Cardiac muscle cell (in vitro differentiated cells and primary cell): ENCODE measurements around the gene ZNF385C. TPM values are rescaled to one million over a fixed set of nuclear protein-coding genes. Genes with fewer than 3 reads are reported as not detected.

ENCODE experiments used
- DNase-seq, 2 donors: peaks; one replicate each; pipeline versions ENCODE4 v3.0.0 to v3.0.0-alpha.2; 2010 to 2017; ENCODE audit warnings: low read depth in 1 of 2, low spot score in 1 of 2
- H3K27ac ChIP-seq: fragments of 200-600 bp; sonication (generic); 2 replicates; pipeline ENCODE4 v1.5.1; 2016
- H3K27me3 ChIP-seq: fragments of 200-600 bp; sonication (generic); 2 replicates; pipeline ENCODE4 v1.6.0; 2016; ENCODE audit warnings: control low read depth
- H3K36me3 ChIP-seq: fragments of 200-600 bp; sonication (generic); 2 replicates; pipeline ENCODE4 v1.5.1; 2016; ENCODE audit warnings: control low read depth
- H3K4me1 ChIP-seq: fragments of 200-600 bp; sonication (generic); 2 replicates; pipeline ENCODE4 v1.8.1; 2017; ENCODE audit warnings: low read depth, mild to moderate bottlenecking, mixed run types
- H3K4me3 ChIP-seq: fragments of 200-600 bp; sonication (generic); 2 replicates; pipeline ENCODE4 v1.5.1; 2016; ENCODE audit warnings: mild to moderate bottlenecking
- H3K9me3 ChIP-seq: fragments of 200-600 bp; sonication (generic); 2 replicates; pipeline ENCODE4 v1.5.1; 2017; ENCODE audit warnings: low read depth, mild to moderate bottlenecking, control low read depth
- CTCF ChIP-seq: IDR thresholded peaks from 2 replicates; pipeline ENCODE4 v1.5.1; 2012; ENCODE audit warnings: low read depth, mild to moderate bottlenecking, low read length
- polyA plus RNA-seq: library from polyadenylated mRNA; unstranded; fragments of >200 nt; fragmentation: Nextera tagmentation; extraction: Ambion mirVana; gene quantifications from 2 replicates; pipeline ENCODE4 v1.2.1, GENCODE V29; 2016
- total RNA-seq: library from RNA; depleted of rRNA; stranded (reverse); fragments of >200 nt; gene quantifications from 2 replicates; pipeline ENCODE4 v1.2.3, GENCODE V29; 2016

The ZNF385C gene
- total and polyA plus RNA-seq, 2 experiments from 2014 or later: 2.1 to 3.0 TPM

- no peaks in the 10 kb centered on the region for H3K9me3 ChIP-seq
- H3K4me1 ChIP-seq: peaks cover 32% of the 10 kb centered on the region
- no peak overlapping the region for H3K4me3 ChIP-seq
- no peak for TF ChIP-seq CTCF
- H3K27ac ChIP-seq: peak overlapping the region; percentile 40
- DNase-seq: peak in 1 of 2 donors; percentile 37
- H3K27me3 ChIP-seq: no peaks in the 10 kb centered on the region
- H3K36me3 ChIP-seq: no peaks in the 10 kb centered on the region
Observed at GRCh38 chr17:42138749-42139492, 40.6 kb upstream of the ZNF385C start.

DNA sequence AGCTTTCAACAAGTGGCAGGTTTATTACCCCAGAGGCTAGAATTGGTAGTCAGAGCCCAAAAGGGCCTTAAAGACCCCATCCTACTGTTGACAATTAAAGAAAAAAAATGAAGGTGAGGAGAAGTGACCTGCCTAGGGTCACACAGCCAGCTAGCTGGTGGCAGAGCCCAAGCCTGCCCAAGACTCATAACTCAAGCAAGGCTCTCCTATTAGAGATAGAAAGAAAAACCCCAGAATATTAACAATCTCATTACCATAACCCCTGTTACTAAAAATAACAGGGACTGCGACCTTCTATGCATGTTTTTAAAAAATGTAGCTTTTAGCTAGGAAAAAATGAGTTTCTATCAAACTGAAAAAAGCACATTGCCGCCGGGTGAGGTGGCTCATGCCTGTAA is 38.4 kb upstream of the ZNF385C start:
- Histone ChIP-seq H3K36me3 (no peaks in the 10 kb centered on the region), H3K4me3 (no peak overlapping the region), H3K27me3 (no peaks in the 10 kb centered on the region), H3K4me1 (peaks cover 15% of the 10 kb centered on the region), H3K9me3 (no peaks in the 10 kb centered on the region), H3K27ac (no peak overlapping the region)
- TF ChIP-seq CTCF: no peak
- DNase-seq: no peak

GRCh38 chr17:42135664-42136653 is 37.7 kb upstream of the ZNF385C start:
- Histone ChIP-seq H3K4me3 (no peak overlapping the region), H3K4me1 (peaks cover 9% of the 10 kb centered on the region), H3K9me3 (no peaks in the 10 kb centered on the region), H3K36me3 (no peaks in the 10 kb centered on the region), H3K27me3 (no peaks in the 10 kb centered on the region), H3K27ac (peak overlapping the region; percentile 34)
- TF ChIP-seq CTCF: no peak
- DNase-seq: peak; percentile 41 to 86

DNA sequence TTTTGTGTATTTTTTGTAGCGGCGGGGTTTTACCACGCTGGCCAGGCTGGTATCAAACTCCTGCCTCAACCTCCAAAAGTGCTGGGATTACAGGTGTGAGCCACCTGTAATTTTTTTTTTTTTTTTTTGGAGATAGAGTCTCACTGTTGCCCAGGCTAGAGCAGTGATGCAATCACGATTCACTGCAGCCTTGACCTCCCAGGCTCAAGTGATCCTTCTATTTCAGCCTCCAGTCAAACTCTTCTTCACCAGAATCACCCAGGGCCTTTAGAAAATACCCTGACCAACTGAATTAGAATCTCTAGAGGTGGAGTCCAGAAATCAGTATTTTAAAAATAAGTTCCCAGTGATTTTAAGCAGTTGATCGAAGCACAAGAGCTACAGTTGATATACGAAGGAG is 36.9 kb upstream of the ZNF385C start:
- peak overlapping the region; percentile 34 for H3K27ac ChIP-seq
- H3K9me3 ChIP-seq: no peaks in the 10 kb centered on the region
- no peak for TF ChIP-seq CTCF
- peaks cover 9% of the 10 kb centered on the region for H3K4me1 ChIP-seq
- no peaks in the 10 kb centered on the region for H3K27me3 ChIP-seq
- no peak for DNase-seq
- H3K4me3 ChIP-seq: no peak overlapping the region
- no peaks in the 10 kb centered on the region for H3K36me3 ChIP-seq

DNA sequence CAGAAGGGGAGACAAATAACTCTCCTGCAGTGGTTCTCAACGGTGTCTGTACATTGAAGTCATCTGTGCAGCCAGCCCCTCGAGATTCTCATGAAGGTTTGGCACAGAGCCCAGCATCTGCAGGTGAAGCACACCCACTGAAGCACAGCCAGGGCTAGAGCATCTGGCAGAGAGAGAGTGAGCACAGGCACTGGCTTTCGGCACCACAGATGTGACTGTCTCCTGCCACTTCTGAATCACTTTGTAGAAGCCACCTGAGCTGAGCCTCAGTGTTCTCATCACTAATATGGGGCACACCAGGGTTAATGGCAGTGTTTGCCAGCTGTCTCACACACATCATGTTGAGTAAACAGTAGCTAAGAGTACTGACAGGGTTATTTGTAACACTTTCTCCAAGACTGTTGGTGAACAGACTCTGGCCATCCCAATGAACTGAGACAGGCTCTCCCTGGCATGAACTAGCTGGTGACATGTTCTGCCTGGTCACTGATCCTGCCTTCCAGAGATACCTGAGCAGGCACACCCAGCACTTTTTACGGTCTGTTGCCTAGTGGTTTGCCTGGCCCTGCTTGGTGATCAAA is 35.3 kb upstream of the ZNF385C start:
- Histone ChIP-seq H3K4me1 (peaks cover 9% of the 10 kb centered on the region), H3K4me3 (no peak overlapping the region), H3K36me3 (peaks cover 14% of the 10 kb centered on the region), H3K27me3 (no peaks in the 10 kb centered on the region), H3K27ac (no peak overlapping the region), H3K9me3 (no peaks in the 10 kb centered on the region)
- no peak for TF ChIP-seq CTCF
- DNase-seq: peak in 1 of 2 donors; percentile 43
